ENCODE data around the gene ACY1.

- TF ChIP-seq, protein P1, sequence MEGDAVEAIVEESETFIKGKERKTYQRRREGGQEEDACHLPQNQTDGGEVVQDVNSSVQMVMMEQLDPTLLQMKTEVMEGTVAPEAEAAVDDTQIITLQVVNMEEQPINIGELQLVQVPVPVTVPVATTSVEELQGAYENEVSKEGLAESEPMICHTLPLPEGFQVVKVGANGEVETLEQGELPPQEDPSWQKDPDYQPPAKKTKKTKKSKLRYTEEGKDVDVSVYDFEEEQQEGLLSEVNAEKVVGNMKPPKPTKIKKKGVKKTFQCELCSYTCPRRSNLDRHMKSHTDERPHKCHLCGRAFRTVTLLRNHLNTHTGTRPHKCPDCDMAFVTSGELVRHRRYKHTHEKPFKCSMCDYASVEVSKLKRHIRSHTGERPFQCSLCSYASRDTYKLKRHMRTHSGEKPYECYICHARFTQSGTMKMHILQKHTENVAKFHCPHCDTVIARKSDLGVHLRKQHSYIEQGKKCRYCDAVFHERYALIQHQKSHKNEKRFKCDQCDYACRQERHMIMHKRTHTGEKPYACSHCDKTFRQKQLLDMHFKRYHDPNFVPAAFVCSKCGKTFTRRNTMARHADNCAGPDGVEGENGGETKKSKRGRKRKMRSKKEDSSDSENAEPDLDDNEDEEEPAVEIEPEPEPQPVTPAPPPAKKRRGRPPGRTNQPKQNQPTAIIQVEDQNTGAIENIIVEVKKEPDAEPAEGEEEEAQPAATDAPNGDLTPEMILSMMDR (IDR thresholded peaks at IDR 0.05) = no peak
- no peak for TF ChIP-seq POLR2A (IDR thresholded peaks at IDR 0.05)
- no peak for TF ChIP-seq POLR2AphosphoS5 (IDR thresholded peaks at IDR 0.05)
- TF ChIP-seq EP300 (IDR thresholded peaks at IDR 0.05) = no peak
These were observed 1.7 kb downstream of the ACY1 start for GRCh38 chr3:51985063-51985462.

Data from suprapubic skin (tissue), 4 donors.